HEK293T (cell line): Measurements from ENCODE around the gene HSPG2.

Experiments used
- CTCF ChIA-PET: fragments of 350-600 bp; formaldehyde crosslinking; extraction: SDS; loops from one replicate; lab custom pipeline; 2021; ENCODE audit warnings: antibody characterized with exemption, inconsistent platforms; lab: Yijun Ruan, JAX
- POLR2A ChIA-PET: fragments of 350-600 bp; formaldehyde crosslinking; extraction: SDS; loops from one replicate; lab custom pipeline; 2020; ENCODE audit warnings: antibody characterized with exemption, inconsistent platforms; lab: Yijun Ruan, JAX
- DNase-seq: peaks from one replicate; pipeline ENCODE4 v3.0.0; 2012; ENCODE audit warnings: mixed read lengths; ENCODE audit errors: extremely low spot score
- ARNT ChIP-seq: fragments of 450-650 bp; IDR thresholded peaks from 2 replicates; pipeline ENCODE4 v1.6.1; 2017; ENCODE audit warnings: mild to moderate bottlenecking
- BHLHE40 ChIP-seq: fragments of 450-650 bp; IDR thresholded peaks from 2 replicates; pipeline ENCODE4 v1.6.1; 2016; ENCODE audit warnings: mild to moderate bottlenecking, moderate library complexity, borderline replicate concordance
- CTBP1 ChIP-seq: fragments of 450-650 bp; IDR thresholded peaks from 2 replicates; pipeline ENCODE4 v1.6.1; 2016; ENCODE audit warnings: borderline replicate concordance
- ELF4 ChIP-seq: fragments of 450-650 bp; IDR thresholded peaks from 2 replicates; pipeline ENCODE4 v1.6.1; 2017; ENCODE audit warnings: antibody characterized with exemption
- FOXA1 ChIP-seq: fragments of 450-650 bp; IDR thresholded peaks from 2 replicates; pipeline ENCODE4 v1.6.1; 2016; ENCODE audit warnings: mild to moderate bottlenecking
- FOXK2 ChIP-seq: fragments of 450-650 bp; IDR thresholded peaks from 2 replicates; pipeline ENCODE4 v1.6.1; 2016; ENCODE audit warnings: mild to moderate bottlenecking
- FOXM1 ChIP-seq: fragments of 450-650 bp; IDR thresholded peaks from 2 replicates; pipeline ENCODE4 v1.6.1; 2017; ENCODE audit warnings: mild to moderate bottlenecking, borderline replicate concordance
- HDGF ChIP-seq: fragments of 450-650 bp; IDR thresholded peaks from 2 replicates; pipeline ENCODE4 v1.6.1; 2017; ENCODE audit warnings: antibody characterized with exemption, borderline replicate concordance
- L3MBTL2 ChIP-seq: fragments of 450-650 bp; conservative IDR thresholded peaks from 2 replicates; pipeline ENCODE4 v1.6.1; 2016; ENCODE audit warnings: mild to moderate bottlenecking
- LEF1 ChIP-seq: fragments of 450-650 bp; IDR thresholded peaks from 2 replicates; pipeline ENCODE4 v1.6.1; 2017; ENCODE audit warnings: mild to moderate bottlenecking, borderline replicate concordance
- NFRKB ChIP-seq: fragments of 450-650 bp; IDR thresholded peaks from 2 replicates; pipeline ENCODE4 v1.6.1; 2016; ENCODE audit warnings: mild to moderate bottlenecking, moderate library complexity
- PKNOX1 ChIP-seq: fragments of 450-650 bp; IDR thresholded peaks from 2 replicates; pipeline ENCODE4 v1.6.1; 2016
- SP1 ChIP-seq: fragments of 450-650 bp; IDR thresholded peaks from 2 replicates; pipeline ENCODE4 v1.6.1; 2017
- SUZ12 ChIP-seq: fragments of 450-650 bp; IDR thresholded peaks from 2 replicates; pipeline ENCODE4 v1.6.1; 2016; ENCODE audit warnings: mild to moderate bottlenecking
- TARDBP ChIP-seq: fragments of 450-650 bp; IDR thresholded peaks from 2 replicates; pipeline ENCODE4 v1.6.1; 2016
- ZNF384 ChIP-seq: fragments of 450-650 bp; IDR thresholded peaks from 2 replicates; pipeline ENCODE4 v1.6.1; 2016

Gene HSPG2

DNA sequence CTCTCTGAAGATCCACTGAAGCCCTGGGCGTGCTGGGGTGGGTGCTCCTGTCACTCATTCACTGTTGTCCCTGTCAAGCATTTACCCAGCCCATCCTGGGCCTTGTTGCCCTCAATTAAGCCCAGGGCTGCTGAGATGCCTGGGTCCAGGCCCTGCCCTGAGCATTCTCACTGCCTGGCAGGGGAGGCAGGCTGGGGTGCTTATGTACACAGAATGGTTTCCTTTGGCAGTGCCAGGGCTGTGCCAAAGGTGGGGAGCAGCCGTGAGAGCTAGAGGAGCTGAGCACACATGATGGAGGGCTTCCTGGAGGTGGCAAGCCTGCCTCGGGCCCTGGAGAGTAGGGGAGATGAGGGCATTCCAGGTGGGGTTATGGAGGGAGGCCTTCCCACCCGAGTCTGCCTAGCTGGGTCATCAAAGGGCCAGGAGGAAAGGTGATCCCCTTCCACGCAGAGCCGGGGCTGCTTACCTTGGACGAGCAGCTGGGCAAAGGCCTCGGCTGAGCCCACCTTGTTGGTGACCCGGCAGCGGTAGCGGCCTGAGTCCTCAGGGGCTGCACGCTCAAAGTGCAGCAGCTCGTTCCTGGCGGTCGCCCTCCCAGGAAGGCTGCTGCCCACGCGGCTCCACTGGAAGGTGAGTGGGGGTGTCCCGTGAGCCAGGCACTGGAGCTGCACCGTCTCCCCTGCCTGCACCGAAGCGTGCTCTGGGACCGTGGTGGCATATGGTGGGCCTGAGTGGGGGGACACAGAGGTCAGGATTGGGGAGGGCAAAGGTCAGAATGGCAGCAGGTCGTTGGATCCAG is 98.6 kb downstream of the HSPG2 start:
- CTCF ChIA-PET = no interaction called here
- DNase-seq = no peak
- peak; percentile 3; the same call in 1 of the 2 replicates for TF ChIP-seq PKNOX1
- TF ChIP-seq SUZ12 = no peak
- POLR2A ChIA-PET = no interaction called here

GRCh38 chr1:21837476-21837875 is 99.6 kb downstream of the HSPG2 start:
- ChIA-PET CTCF (no interaction called here), POLR2A (no interaction called here)
- DNase-seq = no peak
- no peak for TF ChIP-seq L3MBTL2
- TF ChIP-seq BHLHE40 = no peak
- no peak for TF ChIP-seq LEF1
- TF ChIP-seq CTBP1 = no peak
- no peak for TF ChIP-seq SUZ12
- no peak for TF ChIP-seq FOXK2
- no peak for TF ChIP-seq PKNOX1
- no peak for TF ChIP-seq FOXA1
- TF ChIP-seq FOXM1 = no peak
- TF ChIP-seq ELF4 = no peak
- no peak for TF ChIP-seq HDGF
- no peak for TF ChIP-seq TARDBP
- TF ChIP-seq NFRKB = no peak
- no peak for TF ChIP-seq SP1
- TF ChIP-seq ARNT = no peak

DNA sequence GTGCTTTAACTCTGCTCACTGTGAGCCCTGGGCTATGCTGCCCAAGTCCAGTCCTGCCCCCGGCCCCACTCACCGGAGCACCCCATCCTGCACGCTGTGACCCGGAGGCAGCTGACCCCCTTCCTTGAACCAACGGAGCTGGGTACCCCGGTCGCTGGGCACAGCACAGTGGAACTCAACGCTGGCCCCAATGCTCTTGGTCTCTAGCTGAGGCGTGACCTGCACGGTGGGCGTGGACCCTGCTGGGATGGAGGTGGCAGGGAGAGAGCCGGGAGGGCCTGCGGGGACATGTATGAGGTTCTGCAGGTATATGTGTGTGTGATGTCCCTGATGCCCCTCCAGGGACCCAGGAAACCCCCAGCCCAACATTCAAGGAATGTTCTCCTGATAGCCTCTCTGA is 100.4 kb downstream of the HSPG2 start:
- POLR2A ChIA-PET = no interaction called here
- CTCF ChIA-PET = no interaction called here
- TF ChIP-seq PKNOX1 = no peak
- no peak for TF ChIP-seq L3MBTL2
- TF ChIP-seq NFRKB = no peak
- TF ChIP-seq FOXK2 = no peak
- no peak for TF ChIP-seq LEF1
- TF ChIP-seq ELF4 = no peak
- no peak for TF ChIP-seq CTBP1
- no peak for TF ChIP-seq TARDBP
- TF ChIP-seq SP1 = no peak
- TF ChIP-seq HDGF = no peak
- no peak for TF ChIP-seq BHLHE40
- TF ChIP-seq FOXA1 = no peak
- no peak for DNase-seq

DNA sequence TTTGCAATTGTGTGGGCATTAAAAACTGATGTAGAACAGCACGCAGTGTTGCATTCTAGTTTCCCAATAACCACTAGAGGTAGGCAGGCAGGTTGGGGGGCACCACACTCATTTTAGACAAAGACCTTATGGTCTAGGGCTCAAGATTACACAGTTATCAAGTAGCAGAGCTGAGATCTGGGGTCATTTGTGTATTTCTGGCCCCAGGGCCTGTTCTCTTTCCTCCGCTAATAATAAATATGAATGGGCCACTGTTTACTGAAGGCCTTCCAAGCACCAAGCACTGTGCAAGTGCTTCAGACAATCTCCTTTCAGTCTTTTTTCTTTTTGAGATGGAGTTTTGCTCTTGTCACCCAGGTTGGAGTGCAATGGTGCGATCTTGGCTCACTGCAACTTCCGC is 101.1 kb downstream of the HSPG2 start:
- ChIA-PET CTCF (no interaction called here), POLR2A (no interaction called here)
- TF ChIP-seq FOXK2 (no peak), NFRKB (no peak), BHLHE40 (no peak), ZNF384 (no peak)
- DNase-seq = no peak

DNA sequence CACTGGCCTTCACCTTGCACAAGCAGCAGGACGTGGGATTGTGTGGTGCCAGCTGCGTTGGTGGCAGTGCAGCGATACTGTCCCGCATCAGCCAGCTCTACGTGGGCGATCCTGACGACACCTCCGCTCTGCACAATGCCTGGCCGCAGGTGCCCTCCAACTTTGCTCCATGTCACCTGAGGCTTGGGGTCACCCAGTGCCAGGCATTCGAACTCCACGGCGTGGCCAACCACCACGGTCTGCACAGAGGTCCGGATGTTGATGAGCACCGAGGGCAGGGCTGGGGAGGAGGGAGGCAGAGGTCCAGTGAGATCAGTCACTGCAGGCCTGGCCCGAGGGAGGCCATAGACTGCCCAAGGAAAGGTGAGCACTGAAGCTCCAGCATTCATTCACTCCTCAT is 102.4 kb downstream of the HSPG2 start:
- CTCF ChIA-PET = interaction anchor here (0.6 kb wide), 1 partner anchor 95 kb away, joined by 3 read pairs; no protein-coding TSS in a partner anchor
- no peak for TF ChIP-seq TARDBP
- POLR2A ChIA-PET = no interaction called here
- no peak for DNase-seq

GRCh38 chr1:21834094-21834493 is 103.0 kb downstream of the HSPG2 start:
- DNase-seq = no peak
- POLR2A ChIA-PET = no interaction called here
- CTCF ChIA-PET = no interaction called here
- TF ChIP-seq ARNT (no peak), ELF4 (no peak), SUZ12 (no peak), HDGF (no peak)

DNA sequence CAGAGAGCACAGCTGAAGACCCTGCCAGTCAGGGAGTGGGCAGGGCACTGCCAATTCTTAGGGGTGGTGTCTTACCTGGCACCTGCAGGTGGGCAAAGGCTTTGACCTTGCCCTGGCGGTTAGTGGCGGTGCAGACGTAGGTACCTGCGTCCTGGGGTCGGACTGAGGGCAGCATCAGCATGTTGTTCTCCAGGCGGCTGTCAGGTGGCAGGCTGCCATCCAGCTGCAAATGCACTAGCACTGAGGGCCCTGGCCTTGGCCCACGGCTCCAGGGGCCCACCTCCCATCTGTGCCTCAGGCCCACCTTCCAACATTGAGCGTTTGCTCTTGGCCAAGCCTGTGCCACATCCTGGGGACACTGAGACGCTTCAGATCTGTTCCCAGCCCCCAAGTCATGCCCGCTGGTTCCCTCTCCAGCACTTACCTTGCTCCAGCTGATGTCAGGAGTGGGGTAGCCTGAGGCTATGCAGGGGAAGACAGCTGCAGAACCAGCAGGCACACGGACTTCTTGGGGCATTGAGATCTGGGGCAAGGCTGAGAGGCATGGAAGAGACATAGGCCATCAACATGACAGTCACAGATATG is 103.6 kb downstream of the HSPG2 start:
- ChIA-PET CTCF (no interaction called here), POLR2A (no interaction called here)
- DNase-seq = no peak
- TF ChIP-seq NFRKB (no peak), FOXM1 (no peak), LEF1 (no peak), ARNT (no peak), L3MBTL2 (no peak), FOXA1 (no peak), SP1 (no peak), TARDBP (no peak), FOXK2 (no peak), HDGF (no peak)
